Vagina (tissue), 2 donors: Measurements from ENCODE around the gene TESPA1. TPM values are rescaled to one million over a fixed set of nuclear protein-coding genes. Genes with fewer than 3 reads are reported as not detected.
"Not testable (repeated sequence)": the region's sequence is repeated elsewhere in the genome, so short reads cannot be mapped to it uniquely, and the experiment has no call there.

Experiments used
- DNase-seq, 2 donors: peaks; one replicate each; pipeline ENCODE4 v3.0.0-alpha.2; 2017; ENCODE audit errors: extremely low spot score in 2 of 2
- H3K27ac ChIP-seq: fragments of 200-600 bp; sonication (generic); one replicate; pipeline ENCODE4 v1.5.1; 2019
- H3K27me3 ChIP-seq: fragments of 200-600 bp; sonication (generic); one replicate; pipeline ENCODE4 v1.5.1; 2019
- H3K36me3 ChIP-seq, 2 donors: fragments of 200-600 bp; sonication (generic); one replicate each; pipeline ENCODE4 v1.5.1; 2017 to 2019
- H3K4me1 ChIP-seq: fragments of 200-600 bp; sonication (generic); one replicate; pipeline ENCODE4 v1.5.1; 2019
- H3K4me3 ChIP-seq, 2 donors: fragments of 200-600 bp; sonication (generic); 1 replicate in 1 of 2; 2 replicates in 1 of 2; pipeline ENCODE4 v1.5.1; 2016 to 2019
- H3K9me3 ChIP-seq: fragments of 200-600 bp; sonication (generic); one replicate; pipeline ENCODE4 v1.5.1; 2019
- POLR2A ChIP-seq, 2 donors: fragments of 450-650 bp; IDR thresholded peaks; one replicate each; pipeline ENCODE4 v1.6.1; 2017; ENCODE audit warnings: antibody characterized with exemption in 2 of 2, mild to moderate bottlenecking in 2 of 2, moderate library complexity in 2 of 2
- POLR2AphosphoS5 ChIP-seq, 2 donors: sonication (generic); formaldehyde crosslinking; IDR thresholded peaks; one replicate each; pipeline ENCODE4 v1.9.0; 2017; ENCODE audit warnings: antibody characterized with exemption in 2 of 2, mild to moderate bottlenecking in 2 of 2, low read depth in 1 of 2; ENCODE audit not compliant: insufficient read depth in 1 of 2
- intact Hi-C: fragments of 100-400 bp; cut with DNase I; formaldehyde crosslinking; loops from one replicate; pipeline ENCODE4 v1.15.1; 2023
- total RNA-seq: library from RNA; depleted of rRNA; stranded (reverse); fragments of >200 nt; gene quantifications from one replicate; pipeline ENCODE4 v1.2.3, GENCODE V29; 2016
- TF ChIP-seq, protein P1 (sequence below), 3 experiments: fragments of 450-650 bp in 2 of 3; fragments of 200-600 bp in 1 of 3; sonication (generic) in 1 of 3; IDR thresholded peaks; one replicate each; pipeline ENCODE4 v1.5.1; 2017 to 2019; ENCODE audit warnings: antibody characterized with exemption in 3 of 3, mild to moderate bottlenecking in 2 of 3, moderate library complexity in 2 of 3

Gene TESPA1
- total RNA-seq, 1 donor from 2014 or later = 2.5 TPM

GRCh38 chr12:54950071-54950727, 34.4 kb downstream of the TESPA1 start:
- Histone ChIP-seq H3K4me1 (no peaks in the 10 kb centered on the region), H3K4me3 (no peak overlapping the region), H3K27me3 (no peaks in the 10 kb centered on the region), H3K9me3 (no peaks in the 10 kb centered on the region), H3K27ac (no peak overlapping the region), H3K36me3 (no peaks in the 10 kb centered on the region)
- DNase-seq = no peak
- intact Hi-C loops = no loop called here
- TF ChIP-seq POLR2A (IDR thresholded peaks at IDR 0.05) (no peak), POLR2AphosphoS5 (IDR thresholded peaks at IDR 0.05; ENCODE audit: insufficient read depth in 1 of 2, low read depth in 1 of 2) (no peak)
- TF ChIP-seq, protein P1, sequence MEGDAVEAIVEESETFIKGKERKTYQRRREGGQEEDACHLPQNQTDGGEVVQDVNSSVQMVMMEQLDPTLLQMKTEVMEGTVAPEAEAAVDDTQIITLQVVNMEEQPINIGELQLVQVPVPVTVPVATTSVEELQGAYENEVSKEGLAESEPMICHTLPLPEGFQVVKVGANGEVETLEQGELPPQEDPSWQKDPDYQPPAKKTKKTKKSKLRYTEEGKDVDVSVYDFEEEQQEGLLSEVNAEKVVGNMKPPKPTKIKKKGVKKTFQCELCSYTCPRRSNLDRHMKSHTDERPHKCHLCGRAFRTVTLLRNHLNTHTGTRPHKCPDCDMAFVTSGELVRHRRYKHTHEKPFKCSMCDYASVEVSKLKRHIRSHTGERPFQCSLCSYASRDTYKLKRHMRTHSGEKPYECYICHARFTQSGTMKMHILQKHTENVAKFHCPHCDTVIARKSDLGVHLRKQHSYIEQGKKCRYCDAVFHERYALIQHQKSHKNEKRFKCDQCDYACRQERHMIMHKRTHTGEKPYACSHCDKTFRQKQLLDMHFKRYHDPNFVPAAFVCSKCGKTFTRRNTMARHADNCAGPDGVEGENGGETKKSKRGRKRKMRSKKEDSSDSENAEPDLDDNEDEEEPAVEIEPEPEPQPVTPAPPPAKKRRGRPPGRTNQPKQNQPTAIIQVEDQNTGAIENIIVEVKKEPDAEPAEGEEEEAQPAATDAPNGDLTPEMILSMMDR (IDR thresholded peaks at IDR 0.05) = no peak

- H3K27me3 ChIP-seq = no peaks in the 10 kb centered on the region
- no peak for DNase-seq
- no peak overlapping the region for H3K4me3 ChIP-seq
- TF ChIP-seq POLR2A (IDR thresholded peaks at IDR 0.05) = no peak
- TF ChIP-seq POLR2AphosphoS5 (IDR thresholded peaks at IDR 0.05; ENCODE audit: insufficient read depth in 1 of 2, low read depth in 1 of 2) = no peak
- TF ChIP-seq, protein P1 (IDR thresholded peaks at IDR 0.05) = no peak
- no peak overlapping the region for H3K27ac ChIP-seq
- H3K36me3 ChIP-seq = no peaks in the 10 kb centered on the region
- no peaks in the 10 kb centered on the region for H3K4me1 ChIP-seq
- intact Hi-C loops = no loop called here
- no peaks in the 10 kb centered on the region for H3K9me3 ChIP-seq
These were observed 35.4 kb downstream of the TESPA1 start for GRCh38 chr12:54949073-54949711.

DNA sequence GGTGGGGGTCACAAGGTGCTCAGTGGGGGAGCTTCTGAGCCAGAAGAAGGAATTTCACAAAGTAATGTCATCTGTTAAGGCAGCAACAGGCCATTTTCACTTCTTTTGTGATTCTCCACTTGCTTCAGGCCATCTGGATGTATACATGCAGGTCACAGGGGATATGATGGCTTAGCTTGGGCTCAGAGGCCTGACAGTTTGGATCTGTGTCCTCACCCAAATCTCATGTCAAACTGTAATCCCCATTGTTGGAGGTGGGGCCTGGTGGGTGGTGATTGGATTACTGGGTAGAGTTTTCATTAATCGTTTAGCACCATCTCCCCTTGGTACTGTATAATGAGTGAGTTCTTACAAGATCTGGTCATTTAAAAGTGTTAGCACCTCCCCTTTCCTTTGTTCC, 36.4 kb downstream of the TESPA1 start:
- Histone ChIP-seq H3K4me3 (no peak overlapping the region), H3K27me3 (no peaks in the 10 kb centered on the region), H3K4me1 (no peaks in the 10 kb centered on the region), H3K9me3 (no peaks in the 10 kb centered on the region), H3K36me3 (no peaks in the 10 kb centered on the region), H3K27ac (no peak overlapping the region)
- intact Hi-C loops = no loop called here
- TF ChIP-seq POLR2A (IDR thresholded peaks at IDR 0.05) (no peak), POLR2AphosphoS5 (IDR thresholded peaks at IDR 0.05; ENCODE audit: insufficient read depth in 1 of 2, low read depth in 1 of 2) (no peak)
- no peak for DNase-seq

- no peaks in the 10 kb centered on the region for H3K36me3 ChIP-seq
- H3K4me1 ChIP-seq = no peaks in the 10 kb centered on the region
- no peaks in the 10 kb centered on the region for H3K9me3 ChIP-seq
- no peak overlapping the region for H3K4me3 ChIP-seq
- H3K27me3 ChIP-seq = no peaks in the 10 kb centered on the region
- no peak for DNase-seq
- intact Hi-C loops = no loop called here
- TF ChIP-seq, protein P1 (IDR thresholded peaks at IDR 0.05) = no peak
- TF ChIP-seq POLR2A (IDR thresholded peaks at IDR 0.05) (no peak), POLR2AphosphoS5 (IDR thresholded peaks at IDR 0.05; ENCODE audit: insufficient read depth in 1 of 2, low read depth in 1 of 2) (no peak)
- H3K27ac ChIP-seq = no peak overlapping the region
These were observed 39.5 kb downstream of the TESPA1 start for GRCh38 chr12:54945082-54945481.

- H3K36me3 ChIP-seq, H3K4me3 ChIP-seq, DNase-seq, H3K27me3 ChIP-seq, H3K4me1 ChIP-seq, intact Hi-C loops, H3K9me3 ChIP-seq, H3K27ac ChIP-seq: not testable (repeated sequence)
These were observed 41.3 kb downstream of the TESPA1 start for GRCh38 chr12:54943292-54943691.

DNA sequence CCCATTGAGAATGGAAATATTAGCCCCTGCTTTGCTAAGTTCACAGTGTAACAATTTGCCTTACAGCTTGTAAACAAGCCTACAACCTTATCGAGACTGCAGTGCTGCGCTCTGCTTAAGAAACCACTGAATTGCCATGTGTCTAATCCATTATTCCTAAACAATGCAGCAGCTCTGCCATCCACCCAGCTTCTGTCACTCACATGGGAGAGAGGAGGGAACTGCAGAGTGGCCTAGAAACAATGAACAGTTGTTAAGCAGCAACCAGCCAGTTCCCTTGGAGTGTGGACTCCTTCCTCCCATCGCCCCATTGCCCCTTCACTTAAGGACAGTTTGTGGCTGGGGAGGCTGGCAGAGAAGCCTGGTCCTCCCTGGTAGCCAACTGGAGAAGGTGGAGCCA, 42.9 kb downstream of the TESPA1 start:
- no peak for DNase-seq
- H3K4me3 ChIP-seq = no peak overlapping the region
- intact Hi-C loops = no loop called here
- H3K9me3 ChIP-seq = no peaks in the 10 kb centered on the region
- no peak for TF ChIP-seq POLR2A (IDR thresholded peaks at IDR 0.05)
- TF ChIP-seq, protein P1 (IDR thresholded peaks at IDR 0.05) = no peak
- no peak for TF ChIP-seq POLR2AphosphoS5 (IDR thresholded peaks at IDR 0.05; ENCODE audit: insufficient read depth in 1 of 2, low read depth in 1 of 2)
- no peak overlapping the region for H3K27ac ChIP-seq
- H3K36me3 ChIP-seq = no peaks in the 10 kb centered on the region
- H3K4me1 ChIP-seq = no peaks in the 10 kb centered on the region
- H3K27me3 ChIP-seq = no peaks in the 10 kb centered on the region
